B cell (primary cell): Measurements from ENCODE around the gene ADAMTS17. TPM values are rescaled to one million over a fixed set of nuclear protein-coding genes. Genes with fewer than 3 reads are reported as not detected.

Source experiments
- ATAC-seq: fragments of 200-7000 bp; cut with Tn5 transposase; one replicate; pipeline ENCODE4 v1.10.0; 2021; ENCODE audit warnings: low read depth, mild to moderate bottlenecking, moderate number of reproducible peaks, moderate library complexity
- CTCF ChIA-PET: fragments of 350-600 bp; sonication (Branson Sonifier 250); formaldehyde crosslinking; loops from one replicate; lab custom pipeline; 2021; ENCODE audit warnings: antibody characterized with exemption, inconsistent platforms; lab: Charles Lee
- POLR2A ChIA-PET: fragments of 350-600 bp; sonication (Branson Sonifier 250); formaldehyde crosslinking; loops from one replicate; lab custom pipeline; 2021; ENCODE audit warnings: antibody characterized with exemption; lab: Charles Lee
- DNase-seq: peaks from one replicate; pipeline ENCODE4 v3.0.0; 2013
- H2AFZ ChIP-seq: 2 replicates; pipeline ENCODE4 v1.6.1; 2012; ENCODE audit warnings: mild to moderate bottlenecking, low read depth, low read length; ENCODE audit not compliant: insufficient read depth, poor library complexity, severe bottlenecking
- H3K27ac ChIP-seq, 2 donors: 1 replicate in 1 of 2; 2 replicates in 1 of 2; pipeline ENCODE4 v1.5.1; 2012 to 2013; ENCODE audit warnings: low read length in 2 of 2, mild to moderate bottlenecking in 2 of 2, moderate library complexity in 1 of 2
- H3K27me3 ChIP-seq, 4 experiments: fragments of 200-600 bp in 1 of 4; sonication (generic) in 1 of 4; replicated peaks in 1 of 4; 1 replicate in 2 of 4; 2 replicates in 2 of 4; pipeline versions ENCODE4 v1.6.1 to v1.7.0; 2013 to 2016; ENCODE audit warnings: low read length in 3 of 4, mild to moderate bottlenecking in 2 of 4, mixed read lengths in 1 of 4, moderate library complexity in 1 of 4; ENCODE audit not compliant: insufficient read depth in 4 of 4, control insufficient read depth in 3 of 4; ENCODE audit errors: control extremely low read depth in 1 of 4
- H3K36me3 ChIP-seq, 2 experiments: replicated peaks in 1 of 2; 1 replicate in 1 of 2; 2 replicates in 1 of 2; pipeline versions ENCODE4 v1.6.1 to v1.7.1; 2013; ENCODE audit warnings: low read length in 1 of 2; ENCODE audit not compliant: insufficient read depth in 2 of 2, control insufficient read depth in 1 of 2; ENCODE audit errors: control extremely low read depth in 1 of 2, extremely low read depth in 1 of 2
- H3K4me1 ChIP-seq, 2 donors: fragments of 200-600 bp in 1 of 2; sonication (generic) in 1 of 2; 1 replicate in 1 of 2; 2 replicates in 1 of 2; pipeline versions ENCODE4 v1.5.1 to v1.6.1; 2013 to 2017; ENCODE audit warnings: low read length in 2 of 2; ENCODE audit not compliant: control insufficient read depth in 2 of 2, insufficient read depth in 2 of 2
- H3K4me2 ChIP-seq: replicated peaks from 2 replicates; pipeline ENCODE3; 2012; ENCODE audit warnings: mild to moderate bottlenecking, low read depth, low read length; ENCODE audit not compliant: poor library complexity, severe bottlenecking
- H3K4me3 ChIP-seq, 5 experiments: fragments of 200-600 bp in 1 of 5; sonication (generic) in 1 of 5; 1 replicate in 3 of 5; 2 replicates in 2 of 5; pipeline versions ENCODE4 v1.5.1 to v1.7.0; 2011 to 2016; ENCODE audit warnings: low read length in 4 of 5, mild to moderate bottlenecking in 4 of 5, low read depth in 2 of 5, control low read depth in 1 of 5, moderate library complexity in 1 of 5; ENCODE audit not compliant: insufficient read depth in 1 of 5; ENCODE audit errors: control extremely low read depth in 1 of 5, extremely low read depth in 1 of 5
- H3K79me2 ChIP-seq: fragments of 200-600 bp; sonication (generic); one replicate; pipeline ENCODE4 v1.6.0; 2016; ENCODE audit warnings: low read length; ENCODE audit not compliant: control insufficient read depth, insufficient read depth
- H3K9ac ChIP-seq: fragments of 200-600 bp; sonication (generic); 2 replicates; pipeline ENCODE4 v1.6.1; 2017; ENCODE audit warnings: mild to moderate bottlenecking, low read length, moderate library complexity
- H3K9me3 ChIP-seq, 3 donors: one replicate each; pipeline versions ENCODE4 v1.6.1 to v1.7.1; 2013; ENCODE audit warnings: low read length in 2 of 3; ENCODE audit not compliant: control insufficient read depth in 2 of 3, insufficient read depth in 1 of 3; ENCODE audit errors: control extremely low read depth in 1 of 3
- H4K20me1 ChIP-seq: 2 replicates; pipeline ENCODE4 v1.6.0; 2012; ENCODE audit warnings: mild to moderate bottlenecking, low read length; ENCODE audit not compliant: insufficient read depth, control insufficient read depth, poor library complexity, severe bottlenecking
- H3K27ac Mint-ChIP-seq: one replicate; pipeline ENCODE4 v1.8.0; 2021; ENCODE audit warnings: mixed read lengths
- H3K27me3 Mint-ChIP-seq: one replicate; pipeline ENCODE4 v1.8.0; 2021; ENCODE audit warnings: mixed read lengths
- H3K4me1 Mint-ChIP-seq: one replicate; pipeline ENCODE4 v1.8.0; 2021; ENCODE audit warnings: mixed read lengths
- H3K4me3 Mint-ChIP-seq: one replicate; pipeline ENCODE4 v1.8.0; 2021; ENCODE audit warnings: mixed read lengths
- H3K9me3 Mint-ChIP-seq: one replicate; pipeline ENCODE4 v1.8.0; 2022; ENCODE audit warnings: mixed read lengths; ENCODE audit not compliant: insufficient read depth
- CTCF ChIP-seq: fragments of 200-600 bp; IDR thresholded peaks from one replicate; pipeline ENCODE4 v1.8.0; 2022; ENCODE audit warnings: antibody characterized with exemption, mild to moderate bottlenecking
- EZH2 ChIP-seq: IDR thresholded peaks from 2 replicates; pipeline ENCODE4 v1.6.1; 2012; ENCODE audit warnings: borderline replicate concordance, low read depth, mild to moderate bottlenecking, moderate library complexity, low read length; ENCODE audit not compliant: insufficient read depth, poor library complexity, severe bottlenecking
- WGBS: methylation state at CpG from one replicate; pipeline ENCODE4 v1.1.5; 2013; ENCODE audit warnings: missing lambda C conversion rate; ENCODE audit not compliant: insufficient coverage; 5-methylcytosine and 5-hydroxymethylcytosine counted together
- intact Hi-C: fragments of 100-400 bp; cut with micrococcal nuclease; formaldehyde crosslinking; loops from one replicate; pipeline ENCODE4 v1.10.0; 2022
- polyA minus RNA-seq: library from RNA; depleted of rRNA, polyadenylated mRNA; stranded (reverse); fragments of >200 nt; gene quantifications from 2 replicates; pipeline ENCODE4 v1.2.3, GENCODE V29; 2012
- polyA plus RNA-seq: library from polyadenylated mRNA; depleted of rRNA; stranded (reverse); fragments of >200 nt; gene quantifications from 2 replicates; pipeline ENCODE4 v1.2.3, GENCODE V29; 2012
- total RNA-seq, 2 donors: library from RNA; stranded (reverse); fragments of 120-200 nt in 1 of 2; gene quantifications; 1 replicate in 1 of 2; 2 replicates in 1 of 2; pipeline versions ENCODE4 v1.2.3 to v1.2.4, GENCODE V29; 2013 to 2022

Gene ADAMTS17
- total RNA-seq (0.10 and 0.51 TPM in 2 replicates), polyA plus RNA-seq (0.10 TPM in 1 of 2 replicates, not detected in the other), polyA minus RNA-seq (0.34 and 0.86 TPM in 2 replicates)
- 0.28 TPM for total RNA-seq (2013)

GRCh38 chr15:100341750-100342560 lies at the start of gene ADAMTS17:
TSS of gene ADAMTS17 (minus strand) at chr15:100341975. CDS start at chr15:100341899, 76 bp downstream.
- Histone ChIP-seq H3K4me2 (peak within 1 kb of the TSS; percentile 94), H3K9ac (peak within 1 kb of the TSS; percentile 60), H2AFZ (peak within 1 kb of the TSS; percentile 82), H3K4me1 (peaks cover 9 to 12% of the 10 kb centered on the region in 2 donors), H3K27ac (no peak within 1 kb of the TSS), H3K27me3 (peaks cover 0 to 44% (median 22%) of the 10 kb centered on the region in 4 experiments), H4K20me1 (no peaks in the 10 kb centered on the region), H3K4me3 (peak within 1 kb of the TSS in 4 of 5 experiments; percentile 41 to 63 (median 53)), H3K9me3 (peaks cover 0 to 16% (median 4%) of the 10 kb centered on the region in 3 donors), H3K79me2 (no peaks in the 10 kb centered on the region), H3K36me3 (no peaks in the 10 kb centered on the region)
- Mint-ChIP-seq H3K27ac (peak within 1 kb of the TSS; percentile 3), H3K9me3 (no peaks in the 10 kb centered on the region), H3K27me3 (peaks cover 41% of the 10 kb centered on the region), H3K4me3 (peak within 1 kb of the TSS; percentile 66), H3K4me1 (peaks cover 8% of the 10 kb centered on the region)
- WGBS: 4% methylated on average over 52 of the region's 59 CpGs
- POLR2A ChIA-PET: interaction anchor here (0.8 kb wide), 1 partner anchor 413 kb away, joined by 3 read pairs; no protein-coding TSS in a partner anchor
- peak; percentile 99 for ATAC-seq
- peak; percentile 90 for DNase-seq
- CTCF ChIA-PET: interaction anchor here (0.7 to 1.7 kb wide), 5 partner anchors 9 to 230 kb away, joined by 3 to 7 read pairs (median 4); no protein-coding TSS in a partner anchor
- TF ChIP-seq EZH2 (no peak), CTCF (peak; percentile 82)
- intact Hi-C loops: loop anchor here (1.0 to 10.0 kb wide), 3 partner anchors 8 to 573 kb away; partner anchors contain the start of genes ASB7, LINS1 and LRRK1
